ENCODE measurements around the gene FHIT.

DNA sequence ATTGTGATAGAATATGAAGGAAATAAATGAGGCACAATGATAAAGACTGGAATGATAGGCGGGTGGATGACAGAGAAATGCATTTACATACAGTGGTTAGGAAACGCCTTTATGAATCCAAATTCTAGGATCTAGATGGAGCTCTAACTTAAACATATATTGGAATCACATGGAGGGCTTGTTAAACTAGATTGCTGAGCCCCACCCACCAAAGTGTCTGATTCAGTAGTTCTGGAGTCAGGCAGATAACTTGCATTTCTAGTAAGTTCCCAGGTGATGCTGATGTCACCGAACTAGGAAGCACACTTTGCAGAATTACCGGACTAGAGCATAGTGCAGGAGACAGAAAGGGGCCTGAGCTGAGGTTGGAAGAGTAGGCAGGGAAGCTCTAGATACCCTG lies 837.2 kb downstream of the FHIT start:
- no peak for TF ChIP-seq POLR2A (IDR thresholded peaks at IDR 0.05; ENCODE audit: low read length)
- no peak for TF ChIP-seq GATA1 (IDR thresholded peaks at IDR 0.05; ENCODE audit: low read depth, low read length)

Measured in erythroblast (primary cell).